ENCODE data around the gene UBE2G2. TPM values are rescaled to one million over a fixed set of nuclear protein-coding genes. Genes with fewer than 3 reads are reported as not detected.

The UBE2G2 gene
- total and polyA plus RNA-seq, 2 of the 4 experiments (the other 2 are of a cell fraction) = 65.4 to 91.7 TPM

- in situ Hi-C loops (cut with MboI; ENCODE audit: low sequenced_read_pairs) (no loop called here), dilution Hi-C loops (cut with HindIII; ENCODE audit: low sequenced_read_pairs, unreplicated experiment) (no loop called here), intact Hi-C loops (cut with micrococcal nuclease) (no loop called here)
- H3K14ac ChIP-seq (replicated peaks; ENCODE audit: low read depth, low read length) = no peak overlapping the region
- 93% methylated on average over 2 of the region's 5 CpGs; no CpG with 5 or more reads in 1 of the 2 experiments for WGBS, 2 experiments (ENCODE audit: extremely low coverage in 2 of 2, insufficient read length in 1 of 2)
- no peak overlapping the region for H3K27ac ChIP-seq (ENCODE audit: insufficient read depth, low read length)
- H3K4ac ChIP-seq (ENCODE audit: low read depth, low read length) = no peak overlapping the region
- H4K20me1 ChIP-seq (ENCODE audit: insufficient read depth, low read length) = peaks cover 65% of the 10 kb centered on the region
- H2BK120ac ChIP-seq (ENCODE audit: low read depth, low read length) = no peak overlapping the region
- peaks cover 5% of the 10 kb centered on the region for H3K36me3 ChIP-seq (ENCODE audit: control insufficient read depth, insufficient read depth, low read length)
- DNase-seq (no peak), ATAC-seq (ENCODE audit: low read depth) (no peak)
- no peak overlapping the region for H3K4me3 ChIP-seq (ENCODE audit: insufficient read depth, low read depth, low read length)
- H3K9me3 ChIP-seq (ENCODE audit: control insufficient read depth, insufficient read depth, low read length) = no peaks in the 10 kb centered on the region
- H4K91ac ChIP-seq (ENCODE audit: insufficient read depth, low read depth, low read length) = no peak overlapping the region
- BruUV-seq (replicated peaks) = no TSS peak
- no peak overlapping the region for H4K5ac ChIP-seq (ENCODE audit: low read depth, low read length)
- H3K27me3 ChIP-seq (ENCODE audit: control insufficient read depth, insufficient read depth, low read length) = no peaks in the 10 kb centered on the region
- TF ChIP-seq CTCF (conservative IDR thresholded peaks at IDR 0.05; ENCODE audit: low read depth, low read length) (no peak), RCOR1 (IDR thresholded peaks at IDR 0.05; ENCODE audit: insufficient replicate concordance, low read length) (no peak), SMC3 (IDR thresholded peaks at IDR 0.05; ENCODE audit: low read depth, low read length) (no peak), MAFK (IDR thresholded peaks at IDR 0.05; ENCODE audit: low read depth, low read length) (no peak), USF2 (IDR thresholded peaks at IDR 0.05; ENCODE audit: low read depth, low read length) (no peak), RFX5 (IDR thresholded peaks at IDR 0.05; ENCODE audit: low read depth, low read length) (no peak), FOS (IDR thresholded peaks at IDR 0.05; ENCODE audit: low read depth, low read length) (no peak), POLR2A (IDR thresholded peaks at IDR 0.05; ENCODE audit: low read depth, low read length) (no peak), BHLHE40 (IDR thresholded peaks at IDR 0.05; ENCODE audit: low read depth, low read length) (no peak), MXI1 (IDR thresholded peaks at IDR 0.05; ENCODE audit: borderline replicate concordance, low read depth, low read length) (no peak), RAD21 (IDR thresholded peaks at IDR 0.05; ENCODE audit: low read length) (no peak), CHD1 (IDR thresholded peaks at IDR 0.05; ENCODE audit: low read depth, low read length) (no peak), CEBPB (IDR thresholded peaks at IDR 0.05; ENCODE audit: low read depth, low read length) (no peak), ELK1 (IDR thresholded peaks at IDR 0.05; ENCODE audit: borderline replicate concordance, low read depth, low read length) (no peak)
- no peak overlapping the region for H2AK9ac ChIP-seq (replicated peaks; ENCODE audit: low read depth, low read length, poor library complexity)
- no peak overlapping the region for H2AK5ac ChIP-seq (ENCODE audit: low read depth, low read length)
- H4K8ac ChIP-seq (ENCODE audit: low read depth in 2 of 2, low read length in 2 of 2) = no peak overlapping the region
- H3K4me1 ChIP-seq (ENCODE audit: control insufficient read depth, insufficient read depth, low read length) = peaks cover 3% of the 10 kb centered on the region; the same call in 1 of the 2 replicates
- no peak overlapping the region for H3K18ac ChIP-seq (ENCODE audit: low read depth, low read length)
- no peak overlapping the region for H2BK20ac ChIP-seq (ENCODE audit: low read depth, low read length)
- no peak overlapping the region for H3K56ac ChIP-seq (ENCODE audit: extremely low read depth, insufficient read depth, low read length)
- peaks cover 45 to 74% of the 10 kb centered on the region in 2 experiments for H3K79me1 ChIP-seq (ENCODE audit: low read depth in 1 of 2, low read length in 2 of 2)
- H2AFZ ChIP-seq (replicated peaks; ENCODE audit: low read length, poor library complexity) = no peak overlapping the region
- no peak overlapping the region for H3K9ac ChIP-seq (ENCODE audit: low read depth, low read length)
- ChIA-PET POLR2A (ENCODE audit: unreplicated experiment) (no interaction called here), CTCF (no interaction called here)
- peaks cover 3% of the 10 kb centered on the region for H3K9me1 ChIP-seq (ENCODE audit: insufficient read depth, low read length)
- no peak overlapping the region for H3K23ac ChIP-seq (ENCODE audit: low read depth, low read length)
- no peak overlapping the region for H2BK15ac ChIP-seq (ENCODE audit: low read depth, low read length)
- H3K4me2 ChIP-seq (ENCODE audit: low read depth, low read length) = no peak overlapping the region
- no peak overlapping the region for H2BK5ac ChIP-seq (ENCODE audit: low read depth, low read length, poor library complexity, severe bottlenecking)
Observed at GRCh38 chr21:44791246-44791645, 10.4 kb downstream of the UBE2G2 start.
